Suprapubic skin (tissue), 3 donors: ENCODE measurements around the gene IGSF22.

Experiments
- POLR2A ChIP-seq, 2 donors: fragments of 450-650 bp; IDR thresholded peaks; one replicate each; pipeline ENCODE4 v1.6.1; 2017; ENCODE audit warnings: antibody characterized with exemption in 2 of 2, mild to moderate bottlenecking in 2 of 2, moderate library complexity in 2 of 2
- TF ChIP-seq, protein P1 (sequence below), 2 donors: fragments of 200-600 bp in 1 of 2; fragments of 450-650 bp in 1 of 2; sonication (generic) in 1 of 2; IDR thresholded peaks; one replicate each; pipeline ENCODE4 v1.5.1; 2016 to 2019; ENCODE audit warnings: antibody characterized with exemption in 2 of 2, mild to moderate bottlenecking in 1 of 2, moderate library complexity in 1 of 2

DNA sequence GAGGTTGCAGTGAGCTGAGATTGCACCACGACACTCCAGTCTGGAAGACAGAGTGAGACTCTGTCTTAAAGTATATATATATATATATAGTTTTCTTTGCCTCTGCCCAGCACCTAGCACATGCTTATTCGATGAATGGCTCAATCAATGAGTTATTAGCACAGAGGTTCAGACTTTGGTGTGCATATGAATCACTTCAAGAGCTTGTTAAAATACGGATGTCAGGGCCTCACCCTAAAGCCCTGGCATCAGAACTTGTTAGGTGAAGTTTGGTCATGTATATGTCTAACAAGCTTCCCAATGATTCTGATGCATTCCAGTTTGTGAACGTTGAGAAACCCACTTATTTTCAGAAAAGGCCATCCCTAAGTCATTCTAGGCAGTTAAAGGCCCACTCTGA, 49.2 kb downstream of the IGSF22 start:
- TF ChIP-seq, protein P1, sequence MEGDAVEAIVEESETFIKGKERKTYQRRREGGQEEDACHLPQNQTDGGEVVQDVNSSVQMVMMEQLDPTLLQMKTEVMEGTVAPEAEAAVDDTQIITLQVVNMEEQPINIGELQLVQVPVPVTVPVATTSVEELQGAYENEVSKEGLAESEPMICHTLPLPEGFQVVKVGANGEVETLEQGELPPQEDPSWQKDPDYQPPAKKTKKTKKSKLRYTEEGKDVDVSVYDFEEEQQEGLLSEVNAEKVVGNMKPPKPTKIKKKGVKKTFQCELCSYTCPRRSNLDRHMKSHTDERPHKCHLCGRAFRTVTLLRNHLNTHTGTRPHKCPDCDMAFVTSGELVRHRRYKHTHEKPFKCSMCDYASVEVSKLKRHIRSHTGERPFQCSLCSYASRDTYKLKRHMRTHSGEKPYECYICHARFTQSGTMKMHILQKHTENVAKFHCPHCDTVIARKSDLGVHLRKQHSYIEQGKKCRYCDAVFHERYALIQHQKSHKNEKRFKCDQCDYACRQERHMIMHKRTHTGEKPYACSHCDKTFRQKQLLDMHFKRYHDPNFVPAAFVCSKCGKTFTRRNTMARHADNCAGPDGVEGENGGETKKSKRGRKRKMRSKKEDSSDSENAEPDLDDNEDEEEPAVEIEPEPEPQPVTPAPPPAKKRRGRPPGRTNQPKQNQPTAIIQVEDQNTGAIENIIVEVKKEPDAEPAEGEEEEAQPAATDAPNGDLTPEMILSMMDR (IDR thresholded peaks at IDR 0.05) = no peak
- no peak for TF ChIP-seq POLR2A (IDR thresholded peaks at IDR 0.05)
